ENCODE measurements around the gene BAHCC1.

DNA sequence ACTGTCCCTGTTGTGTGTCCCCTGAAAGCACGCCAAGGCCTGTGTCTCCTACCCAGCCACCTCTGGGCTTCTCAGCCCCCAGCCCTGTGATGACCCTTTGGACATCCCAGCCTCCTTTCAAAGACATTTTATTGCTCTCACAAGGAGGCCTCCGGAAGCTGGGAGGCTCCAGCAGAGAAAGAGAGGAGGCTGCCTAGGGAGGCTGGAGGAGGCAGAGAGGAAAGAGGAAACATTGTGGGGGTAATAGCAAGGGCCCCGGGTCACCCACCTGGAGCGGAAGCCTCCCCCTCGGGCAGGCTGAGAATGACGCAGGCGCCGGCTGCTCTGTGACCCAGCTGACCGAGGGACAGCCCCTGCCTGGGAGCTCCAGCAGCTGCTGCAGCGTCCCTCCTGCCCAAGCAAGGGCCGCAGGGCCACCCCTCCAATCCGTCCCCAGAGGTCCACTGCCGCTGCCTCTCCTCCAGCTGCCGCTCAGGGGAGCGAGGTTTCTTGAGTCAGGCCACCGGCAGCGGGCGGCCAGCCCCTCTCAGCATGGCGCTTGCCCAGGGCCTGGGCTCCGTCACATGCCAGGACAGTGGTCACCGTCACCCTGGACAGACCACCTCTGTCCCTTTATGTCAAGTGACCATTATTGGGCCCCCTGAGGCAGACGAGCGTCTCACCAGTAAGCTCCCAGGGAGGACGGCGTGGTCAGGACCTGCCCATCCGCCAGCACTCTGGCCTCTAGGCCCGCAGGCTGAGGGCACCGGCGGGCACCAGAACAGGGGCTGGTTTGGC is 88.0 kb downstream of the BAHCC1 start:
- TF ChIP-seq, protein P1, sequence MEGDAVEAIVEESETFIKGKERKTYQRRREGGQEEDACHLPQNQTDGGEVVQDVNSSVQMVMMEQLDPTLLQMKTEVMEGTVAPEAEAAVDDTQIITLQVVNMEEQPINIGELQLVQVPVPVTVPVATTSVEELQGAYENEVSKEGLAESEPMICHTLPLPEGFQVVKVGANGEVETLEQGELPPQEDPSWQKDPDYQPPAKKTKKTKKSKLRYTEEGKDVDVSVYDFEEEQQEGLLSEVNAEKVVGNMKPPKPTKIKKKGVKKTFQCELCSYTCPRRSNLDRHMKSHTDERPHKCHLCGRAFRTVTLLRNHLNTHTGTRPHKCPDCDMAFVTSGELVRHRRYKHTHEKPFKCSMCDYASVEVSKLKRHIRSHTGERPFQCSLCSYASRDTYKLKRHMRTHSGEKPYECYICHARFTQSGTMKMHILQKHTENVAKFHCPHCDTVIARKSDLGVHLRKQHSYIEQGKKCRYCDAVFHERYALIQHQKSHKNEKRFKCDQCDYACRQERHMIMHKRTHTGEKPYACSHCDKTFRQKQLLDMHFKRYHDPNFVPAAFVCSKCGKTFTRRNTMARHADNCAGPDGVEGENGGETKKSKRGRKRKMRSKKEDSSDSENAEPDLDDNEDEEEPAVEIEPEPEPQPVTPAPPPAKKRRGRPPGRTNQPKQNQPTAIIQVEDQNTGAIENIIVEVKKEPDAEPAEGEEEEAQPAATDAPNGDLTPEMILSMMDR (IDR thresholded peaks at IDR 0.05; ENCODE audit: low read length): no peak
- TF ChIP-seq EZH2 (optimal IDR thresholded peaks at IDR 0.05; ENCODE audit: low read depth, low read length) (no peak), EZH2phosphoT487 (IDR thresholded peaks at IDR 0.05; ENCODE audit: low read length) (no peak)
